H1 (cell line): ENCODE results near the gene SRRM4.

Experiments
- RXRA ChIP-seq: IDR thresholded peaks from 2 replicates; pipeline ENCODE4 v1.6.1; 2011; ENCODE audit warnings: low read depth, mild to moderate bottlenecking, low read length, moderate library complexity; ENCODE audit not compliant: insufficient read depth
- SIRT6 ChIP-seq: IDR thresholded peaks from one replicate; pipeline ENCODE4 v1.7.1; 2012; ENCODE audit warnings: low read length, inconsistent platforms

DNA sequence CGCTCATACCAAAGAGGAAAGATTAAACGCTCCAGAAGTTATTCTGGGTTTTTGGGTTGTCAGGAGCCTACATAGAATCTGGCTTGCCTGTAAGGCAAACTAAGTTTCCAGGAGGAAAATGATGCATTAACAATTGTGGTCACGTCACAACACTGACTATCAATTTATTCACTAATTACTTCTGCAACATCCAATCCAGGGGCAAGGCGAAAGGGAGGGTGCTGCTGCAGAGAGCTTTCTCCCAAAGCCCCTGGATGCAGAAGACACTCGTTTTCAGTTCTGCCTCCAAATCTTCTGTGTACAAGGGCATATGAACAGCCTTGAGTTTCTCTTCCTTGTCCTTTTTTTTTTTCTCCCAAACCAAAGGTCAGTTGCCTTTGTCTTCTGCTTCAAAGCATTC is 10.5 kb upstream of the SRRM4 start:
- TF ChIP-seq SIRT6 = no peak
- no peak for TF ChIP-seq RXRA
